LoVo (cell line): ENCODE data around the gene SPDYE18.
A peak's percentile ranks its signal among the peaks of the same experiment; 100 is the strongest.
"Not testable (repeated sequence)": the region's sequence is repeated elsewhere in the genome, so short reads cannot be mapped to it uniquely, and the experiment has no call there.

Experiments
- DNase-seq: peaks from one replicate; pipeline ENCODE4 v3.0.0-alpha.2; 2016; ENCODE audit warnings: low spot score

SPDYE18 gene

GRCh38 chr7:77062557-77062956 is at the start of gene SPDYE18:
SPDYE18 (minus strand) TSS chr7:77062558; CDS start chr7:77060512, 2,046 bp downstream.
- DNase-seq, result not testable (repeated sequence)

- DNase-seq, result not testable (repeated sequence)
Observed at GRCh38 chr7:77108362-77108761, 46.0 kb upstream of the SPDYE18 start.

GRCh38 chr7:77107659-77108058 is 45.3 kb upstream of the SPDYE18 start:
- not testable (repeated sequence) for DNase-seq

- DNase-seq, result not testable (repeated sequence)
Observed at GRCh38 chr7:77105904-77106303, 43.5 kb upstream of the SPDYE18 start.

GRCh38 chr7:77102671-77103070 is 40.3 kb upstream of the SPDYE18 start:
- not testable (repeated sequence) for DNase-seq

- DNase-seq, result not testable (repeated sequence)
Observed at GRCh38 chr7:77101187-77101586, 38.8 kb upstream of the SPDYE18 start.

- DNase-seq, result not testable (repeated sequence)
Observed at GRCh38 chr7:77100501-77100900, 38.1 kb upstream of the SPDYE18 start.

- not testable (repeated sequence) for DNase-seq
Observed at GRCh38 chr7:77092301-77092700, 29.9 kb upstream of the SPDYE18 start.

- DNase-seq, result not testable (repeated sequence)
Observed at GRCh38 chr7:77082192-77082591, 19.8 kb upstream of the SPDYE18 start.

- not testable (repeated sequence) for DNase-seq
Observed at GRCh38 chr7:77080236-77080635, 17.9 kb upstream of the SPDYE18 start.

GRCh38 chr7:77079624-77080023 is 17.3 kb upstream of the SPDYE18 start:
- DNase-seq, result not testable (repeated sequence)

GRCh38 chr7:77079112-77079511 is 16.8 kb upstream of the SPDYE18 start:
- not testable (repeated sequence) for DNase-seq

- not testable (repeated sequence) for DNase-seq
Observed at GRCh38 chr7:77077060-77077459, 14.7 kb upstream of the SPDYE18 start.

GRCh38 chr7:77074786-77075396 is 12.5 kb upstream of the SPDYE18 start:
- not testable (repeated sequence) for DNase-seq

- DNase-seq, result not testable (repeated sequence)
Observed at GRCh38 chr7:77071108-77071507, 8.8 kb upstream of the SPDYE18 start.

GRCh38 chr7:77065869-77066268 is 3.5 kb upstream of the SPDYE18 start:
- DNase-seq, result not testable (repeated sequence)

GRCh38 chr7:77063732-77064131 is 1.4 kb upstream of the SPDYE18 start:
- not testable (repeated sequence) for DNase-seq

GRCh38 chr7:77032261-77032660 is 30.1 kb downstream of the SPDYE18 start, which contains the start of gene SPDYE17:
SPDYE17 (minus strand) TSS chr7:77032361; CDS start chr7:77030570, 1,791 bp downstream.
- DNase-seq, result not testable (repeated sequence)

- not testable (repeated sequence) for DNase-seq
Observed at GRCh38 chr7:77026349-77026748, 36.0 kb downstream of the SPDYE18 start.

- DNase-seq, result peak; percentile 66
Observed at GRCh38 chr7:77010074-77010680, 52.2 kb downstream of the SPDYE18 start.

GRCh38 chr7:77008000-77008399 is 54.4 kb downstream of the SPDYE18 start:
- DNase-seq, result peak; percentile 29

GRCh38 chr7:77006127-77007110 is 55.9 kb downstream of the SPDYE18 start:
- DNase-seq, result not testable (repeated sequence)
